Sigmoid colon (tissue), 7 donors: ENCODE results near the gene RAD51C. TPM values are rescaled to one million over a fixed set of nuclear protein-coding genes. Genes with fewer than 3 reads are reported as not detected.

Experiments used
- DNase-seq: peaks from one replicate; pipeline ENCODE4 v3.0.0-alpha.2; 2019
- H3K27ac ChIP-seq, 4 donors: fragments of 200-600 bp; sonication (generic); one replicate each; pipeline ENCODE4 v1.5.1; 2016 to 2019; ENCODE audit warnings: mild to moderate bottlenecking in 1 of 4
- H3K27me3 ChIP-seq, 3 donors: fragments of 200-600 bp; sonication (generic); one replicate each; pipeline ENCODE4 v1.5.1; 2019; ENCODE audit warnings: mild to moderate bottlenecking in 1 of 3
- H3K36me3 ChIP-seq, 4 donors: fragments of 200-600 bp; sonication (generic); one replicate each; pipeline ENCODE4 v1.5.1; 2016 to 2019
- H3K4me1 ChIP-seq, 4 donors: fragments of 200-600 bp; sonication (generic); one replicate each; pipeline ENCODE4 v1.5.1; 2017 to 2019
- H3K4me3 ChIP-seq, 4 donors: fragments of 200-600 bp; sonication (generic); one replicate each; pipeline ENCODE4 v1.5.1; 2017 to 2019; ENCODE audit warnings: mild to moderate bottlenecking in 2 of 4, moderate library complexity in 1 of 4
- H3K9me3 ChIP-seq, 4 donors: fragments of 200-600 bp in 3 of 4; sonication (generic) in 3 of 4; one replicate each; pipeline versions ENCODE4 v1.5.1 to v1.6.1; 2013 to 2019
- EP300 ChIP-seq, 4 donors: sonication (generic); formaldehyde crosslinking; IDR thresholded peaks; one replicate each; pipeline ENCODE4 v1.6.1; 2017; ENCODE audit warnings: antibody characterized with exemption in 4 of 4
- POLR2A ChIP-seq, 2 donors: fragments of 450-650 bp; IDR thresholded peaks; one replicate each; pipeline ENCODE4 v1.6.1; 2016; ENCODE audit warnings: antibody characterized with exemption in 2 of 2, mild to moderate bottlenecking in 2 of 2, moderate library complexity in 2 of 2
- POLR2AphosphoS5 ChIP-seq, 4 donors: sonication (generic); formaldehyde crosslinking; IDR thresholded peaks; one replicate each; pipeline ENCODE4 v1.6.1; 2017; ENCODE audit warnings: antibody characterized with exemption in 4 of 4
- WGBS, 2 donors: extraction: QIAGEN DNeasy Blood & Tissue Kit; methylation state at CpG; one replicate each; pipeline ENCODE4 v1.1.7; 2013; 5-methylcytosine and 5-hydroxymethylcytosine counted together
- intact Hi-C: fragments of 100-400 bp; cut with DNase I; formaldehyde crosslinking; loops from one replicate; pipeline ENCODE4 v1.15.1; 2023
- polyA plus RNA-seq, 3 donors: library from polyadenylated mRNA; stranded (reverse); fragments of 200-250 nt; gene quantifications; one replicate each; pipeline ENCODE4 v1.2.3, GENCODE V29; 2013
- total RNA-seq, 4 donors: library from RNA; depleted of rRNA; stranded (reverse); fragments of >200 nt; gene quantifications; one replicate each; pipeline ENCODE4 v1.1.0, GENCODE V29; 2016
- TF ChIP-seq, protein P1 (sequence below), 4 experiments: fragments of 450-650 bp in 3 of 4; fragments of 200-600 bp in 1 of 4; IDR thresholded peaks; one replicate each; pipeline ENCODE4 v1.5.1; 2016 to 2019; ENCODE audit warnings: antibody characterized with exemption in 4 of 4, mild to moderate bottlenecking in 3 of 4, moderate library complexity in 2 of 4
- donor health status: healthy with polysubstance abuse.
- donor health status: Bipolar disorder and iron deficiency.
- donor health status: healthy.

The RAD51C gene
- total and polyA plus RNA-seq, 7 donors: 6.0 to 25.2 (median 17.4) TPM

DNA sequence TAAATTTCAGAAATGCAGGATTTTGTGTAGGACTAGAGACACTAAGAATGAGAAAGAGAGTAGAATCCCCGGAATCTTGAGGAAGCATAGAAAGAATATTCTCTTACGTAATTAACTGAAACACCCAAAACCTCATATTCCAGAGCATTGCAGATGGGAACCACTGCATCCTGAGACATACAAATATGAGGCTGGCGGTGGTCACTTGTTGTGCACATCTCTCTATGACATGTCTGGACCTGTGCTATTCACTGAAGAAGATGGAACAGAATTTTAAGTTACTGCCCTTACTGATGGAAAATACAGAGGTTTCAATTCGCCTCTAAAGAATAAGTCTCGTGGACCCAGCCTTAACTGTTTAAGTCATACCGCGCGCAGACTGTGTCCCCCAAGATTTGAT lies 806 bp downstream of the RAD51C start:
- Histone ChIP-seq H3K36me3 (peaks cover 0 to 9% (median 3%) of the 10 kb centered on the region in 4 donors), H3K4me3 (peak overlapping the region; percentile 58 to 69 (median 66)), H3K27me3 (no peaks in the 10 kb centered on the region), H3K9me3 (no peaks in the 10 kb centered on the region), H3K4me1 (peaks cover 0 to 15% (median 13%) of the 10 kb centered on the region in 4 donors), H3K27ac (peak overlapping the region; percentile 82 to 91 (median 84))
- no peak for DNase-seq
- intact Hi-C loops: loop anchor here (2.0 to 5.0 kb wide), 2 partner anchors 32 to 176 kb away; no protein-coding TSS in a partner anchor
- TF ChIP-seq, protein P1, sequence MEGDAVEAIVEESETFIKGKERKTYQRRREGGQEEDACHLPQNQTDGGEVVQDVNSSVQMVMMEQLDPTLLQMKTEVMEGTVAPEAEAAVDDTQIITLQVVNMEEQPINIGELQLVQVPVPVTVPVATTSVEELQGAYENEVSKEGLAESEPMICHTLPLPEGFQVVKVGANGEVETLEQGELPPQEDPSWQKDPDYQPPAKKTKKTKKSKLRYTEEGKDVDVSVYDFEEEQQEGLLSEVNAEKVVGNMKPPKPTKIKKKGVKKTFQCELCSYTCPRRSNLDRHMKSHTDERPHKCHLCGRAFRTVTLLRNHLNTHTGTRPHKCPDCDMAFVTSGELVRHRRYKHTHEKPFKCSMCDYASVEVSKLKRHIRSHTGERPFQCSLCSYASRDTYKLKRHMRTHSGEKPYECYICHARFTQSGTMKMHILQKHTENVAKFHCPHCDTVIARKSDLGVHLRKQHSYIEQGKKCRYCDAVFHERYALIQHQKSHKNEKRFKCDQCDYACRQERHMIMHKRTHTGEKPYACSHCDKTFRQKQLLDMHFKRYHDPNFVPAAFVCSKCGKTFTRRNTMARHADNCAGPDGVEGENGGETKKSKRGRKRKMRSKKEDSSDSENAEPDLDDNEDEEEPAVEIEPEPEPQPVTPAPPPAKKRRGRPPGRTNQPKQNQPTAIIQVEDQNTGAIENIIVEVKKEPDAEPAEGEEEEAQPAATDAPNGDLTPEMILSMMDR (IDR thresholded peaks at IDR 0.05): no peak
- no peak for TF ChIP-seq POLR2A (IDR thresholded peaks at IDR 0.05)
- TF ChIP-seq EP300 (IDR thresholded peaks at IDR 0.05): no peak
- no peak for TF ChIP-seq POLR2AphosphoS5 (IDR thresholded peaks at IDR 0.05)
- 74 to 75% methylated on average over 8 of the region's 8 CpGs for WGBS, 2 donors

DNA sequence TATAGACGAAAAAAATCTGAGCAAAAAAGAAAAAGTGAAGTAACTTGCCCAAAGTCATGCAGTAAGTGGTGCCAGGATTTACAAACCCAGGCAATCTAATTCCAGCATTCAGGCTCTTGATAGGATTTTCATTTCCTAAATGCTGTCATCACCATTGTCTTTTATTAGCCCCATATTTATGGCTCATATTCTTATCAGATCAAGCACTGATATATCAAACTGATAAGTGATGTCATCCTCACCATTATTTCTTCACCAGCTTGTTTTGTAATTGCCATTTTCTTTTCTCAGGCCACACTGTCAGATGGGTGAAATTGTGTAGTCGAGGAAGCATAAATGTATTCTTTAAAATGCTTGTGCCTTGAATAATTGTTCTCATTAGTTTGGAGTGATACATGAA lies 1.3 kb downstream of the RAD51C start:
- no peaks in the 10 kb centered on the region for H3K9me3 ChIP-seq
- WGBS, 2 donors: 85 to 88% methylated on average over 2 of the region's 2 CpGs
- TF ChIP-seq POLR2AphosphoS5 (IDR thresholded peaks at IDR 0.05): no peak
- TF ChIP-seq POLR2A (IDR thresholded peaks at IDR 0.05): no peak
- TF ChIP-seq EP300 (IDR thresholded peaks at IDR 0.05): no peak
- TF ChIP-seq, protein P1 (IDR thresholded peaks at IDR 0.05): no peak
- peaks cover 0 to 15% (median 13%) of the 10 kb centered on the region in 4 donors for H3K4me1 ChIP-seq
- DNase-seq: no peak
- no peak overlapping the region for H3K4me3 ChIP-seq
- H3K36me3 ChIP-seq: peaks cover 0 to 10% (median 3%) of the 10 kb centered on the region in 4 donors
- H3K27me3 ChIP-seq: no peaks in the 10 kb centered on the region
- intact Hi-C loops: loop anchor here (2.0 to 5.0 kb wide), 2 partner anchors 33 to 176 kb away; no protein-coding TSS in a partner anchor
- H3K27ac ChIP-seq: no peak overlapping the region

DNA sequence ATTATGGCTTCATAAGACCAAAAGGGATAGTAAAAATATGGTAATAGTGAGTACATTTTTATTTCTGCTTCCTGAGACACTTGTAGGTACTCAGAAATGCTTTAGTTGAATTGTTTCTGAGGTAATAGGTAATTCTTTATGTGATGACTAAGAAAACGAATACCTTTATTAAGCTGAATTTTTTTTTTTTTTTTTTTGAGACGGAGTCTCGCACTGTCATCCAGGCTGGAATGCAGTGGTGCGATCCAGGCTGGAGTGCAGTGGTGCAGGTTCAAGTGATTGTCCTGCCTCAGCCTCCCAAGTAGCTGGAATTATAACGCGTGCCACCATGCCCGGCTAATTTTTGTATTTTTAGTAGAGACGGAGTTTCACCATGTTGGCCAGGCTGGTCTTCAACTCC lies 1.9 kb downstream of the RAD51C start:
- Histone ChIP-seq H3K4me3 (no peak overlapping the region), H3K36me3 (peaks cover 0 to 15% (median 3%) of the 10 kb centered on the region in 4 donors), H3K4me1 (peaks cover 0 to 15% (median 13%) of the 10 kb centered on the region in 4 donors), H3K27ac (no peak overlapping the region), H3K9me3 (no peaks in the 10 kb centered on the region), H3K27me3 (no peaks in the 10 kb centered on the region)
- intact Hi-C loops: loop anchor here (5.0 kb wide), 1 partner anchor 177 kb away; no protein-coding TSS in a partner anchor
- WGBS, 2 donors: 95 to 97% methylated on average over 8 of the region's 8 CpGs
- TF ChIP-seq POLR2A (IDR thresholded peaks at IDR 0.05): no peak
- no peak for TF ChIP-seq POLR2AphosphoS5 (IDR thresholded peaks at IDR 0.05)
- TF ChIP-seq, protein P1 (IDR thresholded peaks at IDR 0.05): no peak
- TF ChIP-seq EP300 (IDR thresholded peaks at IDR 0.05): no peak
- no peak for DNase-seq

DNA sequence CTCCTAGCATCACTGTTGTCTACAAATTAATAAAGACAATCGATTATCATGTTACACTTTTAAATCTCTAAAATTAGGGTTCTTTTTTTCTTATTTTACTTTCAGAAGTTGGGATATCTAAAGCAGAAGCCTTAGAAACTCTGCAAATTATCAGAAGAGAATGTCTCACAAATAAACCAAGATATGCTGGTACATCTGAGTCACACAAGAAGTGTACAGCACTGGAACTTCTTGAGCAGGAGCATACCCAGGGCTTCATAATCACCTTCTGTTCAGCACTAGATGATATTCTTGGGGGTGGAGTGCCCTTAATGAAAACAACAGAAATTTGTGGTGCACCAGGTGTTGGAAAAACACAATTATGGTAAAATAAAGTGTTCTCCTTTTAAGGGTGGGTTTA lies 2.4 kb downstream of the RAD51C start:
- Histone ChIP-seq H3K27ac (no peak overlapping the region), H3K9me3 (no peaks in the 10 kb centered on the region), H3K27me3 (no peaks in the 10 kb centered on the region), H3K4me1 (peaks cover 0 to 15% (median 13%) of the 10 kb centered on the region in 4 donors), H3K36me3 (peaks cover 0 to 21% (median 3%) of the 10 kb centered on the region in 4 donors), H3K4me3 (no peak overlapping the region)
- WGBS, 2 donors: 96 to 98% methylated on average over 1 of the region's 1 CpG
- TF ChIP-seq EP300 (IDR thresholded peaks at IDR 0.05): no peak
- DNase-seq: no peak
- intact Hi-C loops: loop anchor here (5.0 kb wide), 1 partner anchor 178 kb away; no protein-coding TSS in a partner anchor

DNA sequence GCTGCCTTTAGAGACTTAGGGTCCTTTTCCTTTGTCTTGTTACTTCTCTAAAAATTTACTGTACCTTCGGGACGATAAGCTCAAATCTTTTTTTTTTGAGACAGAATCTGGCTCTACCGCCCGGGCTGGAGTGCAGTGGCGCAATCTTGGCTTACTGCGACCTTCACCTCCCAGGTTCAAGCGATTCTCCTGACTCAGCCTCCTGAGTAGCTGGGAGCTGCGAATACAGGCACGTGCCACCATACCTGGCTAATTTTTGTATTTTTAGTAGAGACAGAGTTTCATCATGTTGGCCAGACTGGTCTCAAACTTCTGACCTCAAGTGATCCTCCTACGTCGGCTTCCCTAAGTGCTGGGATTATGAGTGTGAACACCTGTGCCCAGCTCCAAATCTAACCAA lies 7.4 kb downstream of the RAD51C start:
- Histone ChIP-seq H3K27ac (no peak overlapping the region), H3K27me3 (no peaks in the 10 kb centered on the region), H3K9me3 (no peaks in the 10 kb centered on the region), H3K4me3 (no peak overlapping the region), H3K4me1 (no peaks in the 10 kb centered on the region), H3K36me3 (peaks cover 0 to 64% (median 3%) of the 10 kb centered on the region in 4 donors)
- DNase-seq: no peak
- WGBS, 2 donors: 97% methylated on average over 11 of the region's 11 CpGs
- TF ChIP-seq, protein P1 (IDR thresholded peaks at IDR 0.05): no peak
- no peak for TF ChIP-seq POLR2A (IDR thresholded peaks at IDR 0.05)
- no peak for TF ChIP-seq EP300 (IDR thresholded peaks at IDR 0.05)
- TF ChIP-seq POLR2AphosphoS5 (IDR thresholded peaks at IDR 0.05): no peak
- intact Hi-C loops: no loop called here
